HepG2 (cell line): Measurements from ENCODE around the gene NOTCH2.
"Not testable (repeated sequence)": the region's sequence is repeated elsewhere in the genome, so short reads cannot be mapped to it uniquely, and the experiment has no call there.

Experiments used
- CTCF ChIP-seq: sonication (generic); formaldehyde crosslinking; IDR thresholded peaks from 2 replicates; pipeline ENCODE4 v1.5.0; 2020; ENCODE audit warnings: mild to moderate bottlenecking, missing genetic modification reagents, moderate library complexity
- GABPA ChIP-seq, 2 experiments: IDR thresholded peaks; 2 replicates each; pipeline ENCODE4 v1.6.1; 2011 to 2016; ENCODE audit warnings: low read depth in 2 of 2, low read length in 1 of 2, missing biosample characterization in 1 of 2, missing genetic modification characterization in 1 of 2
- GATAD2A ChIP-seq: IDR thresholded peaks from 2 replicates; pipeline ENCODE4 v1.6.1; 2016
- JUND ChIP-seq: sonication (generic); formaldehyde crosslinking; IDR thresholded peaks from 2 replicates; pipeline ENCODE4 v1.8.0; 2022; ENCODE audit warnings: mild to moderate bottlenecking, missing genetic modification reagents
- MXI1 ChIP-seq: IDR thresholded peaks from 3 replicates; pipeline ENCODE4 v1.6.1; 2012; ENCODE audit warnings: low read depth, low read length, inconsistent platforms, borderline replicate concordance
- ZKSCAN8 ChIP-seq: IDR thresholded peaks from 2 replicates; pipeline ENCODE4 v1.6.1; 2016; ENCODE audit warnings: borderline replicate concordance, missing genetic modification reagents, missing compliant biosample characterization

GRCh38 chr1:120041771-120042170 lies 27.7 kb downstream of the NOTCH2 start:
- TF ChIP-seq MXI1; GATAD2A; CTCF (CRISPR knock-in tag); ZKSCAN8 (CRISPR knock-in tag); GABPA (IDR thresholded peaks at IDR 0.05; ENCODE audit: low read depth, low read length); GABPA (CRISPR knock-in tag; IDR thresholded peaks at IDR 0.05; ENCODE audit: low read depth); JUND (CRISPR knock-in tag): not testable (repeated sequence)
